Dendritic cell treated with granulocyte-macrophage colony-stimulating factor and Interleukin-4, amounts not matched to agents 40 ng/mL and 50 ng/mL, for 4 days (primary cell): ENCODE results near the gene NFATC2.
A peak's percentile ranks its signal among the peaks of the same experiment; 100 is the strongest.

ENCODE experiments used
- H3K27ac Mint-ChIP-seq: one replicate; pipeline ENCODE4 v1.8.0; 2022; ENCODE audit warnings: mild to moderate bottlenecking, mixed read lengths
- H3K27me3 Mint-ChIP-seq: one replicate; pipeline ENCODE4 v1.8.0; 2022; ENCODE audit warnings: mild to moderate bottlenecking, mixed read lengths
- H3K36me3 Mint-ChIP-seq: one replicate; pipeline ENCODE4 v1.8.0; 2022; ENCODE audit warnings: low read depth, mixed read lengths
- H3K4me1 Mint-ChIP-seq: one replicate; pipeline ENCODE4 v1.8.0; 2022; ENCODE audit warnings: low read depth, mixed read lengths
- H3K4me3 Mint-ChIP-seq: one replicate; pipeline ENCODE4 v1.8.0; 2022; ENCODE audit warnings: mild to moderate bottlenecking, moderate library complexity, mixed read lengths
- H3K9me3 Mint-ChIP-seq: one replicate; pipeline ENCODE4 v1.8.0; 2022; ENCODE audit warnings: mixed read lengths
- intact Hi-C: fragments of 100-400 bp; cut with micrococcal nuclease; formaldehyde crosslinking; loops from one replicate; pipeline ENCODE4 v1.15.0; 2022

Gene NFATC2

GRCh38 chr20:51400051-51400926 lies 142.2 kb downstream of the NFATC2 start:
- Mint-ChIP-seq H3K9me3 (no peaks in the 10 kb centered on the region), H3K27me3 (no peaks in the 10 kb centered on the region), H3K27ac (peak overlapping the region; percentile 75), H3K4me3 (no peak overlapping the region), H3K4me1 (peaks cover 48% of the 10 kb centered on the region), H3K36me3 (peaks cover 64% of the 10 kb centered on the region)
- intact Hi-C loops: no loop called here

- Mint-ChIP-seq H3K27ac (peak overlapping the region; percentile 75), H3K9me3 (no peaks in the 10 kb centered on the region), H3K4me3 (no peak overlapping the region), H3K36me3 (peaks cover 63% of the 10 kb centered on the region), H3K27me3 (no peaks in the 10 kb centered on the region), H3K4me1 (peaks cover 49% of the 10 kb centered on the region)
- intact Hi-C loops: no loop called here
Measured at GRCh38 chr20:51399006-51399890, 143.3 kb downstream of the NFATC2 start.

GRCh38 chr20:51398552-51398951 lies 144.0 kb downstream of the NFATC2 start:
- Mint-ChIP-seq H3K4me3 (no peak overlapping the region), H3K9me3 (no peaks in the 10 kb centered on the region), H3K36me3 (peaks cover 59% of the 10 kb centered on the region), H3K27me3 (no peaks in the 10 kb centered on the region), H3K4me1 (peaks cover 56% of the 10 kb centered on the region), H3K27ac (no peak overlapping the region)
- intact Hi-C loops: no loop called here

- Mint-ChIP-seq H3K36me3 (peaks cover 57% of the 10 kb centered on the region), H3K27me3 (no peaks in the 10 kb centered on the region), H3K4me3 (no peak overlapping the region), H3K27ac (no peak overlapping the region), H3K9me3 (no peaks in the 10 kb centered on the region), H3K4me1 (peaks cover 56% of the 10 kb centered on the region)
- intact Hi-C loops: no loop called here
Measured at GRCh38 chr20:51398083-51398482, 144.4 kb downstream of the NFATC2 start.

GRCh38 chr20:51397137-51397536 lies 145.4 kb downstream of the NFATC2 start:
- peaks cover 56% of the 10 kb centered on the region for H3K4me1 Mint-ChIP-seq

GRCh38 chr20:51396365-51396909 lies 146.1 kb downstream of the NFATC2 start:
- intact Hi-C loops: no loop called here
- Mint-ChIP-seq H3K9me3 (no peaks in the 10 kb centered on the region), H3K27ac (no peak overlapping the region), H3K4me3 (no peak overlapping the region), H3K27me3 (peaks cover 1% of the 10 kb centered on the region), H3K36me3 (peaks cover 59% of the 10 kb centered on the region), H3K4me1 (peaks cover 50% of the 10 kb centered on the region)

More at GRCh38 chr20:51397137-51397536, 145.4 kb downstream of the NFATC2 start:
- Mint-ChIP-seq H3K27ac (no peak overlapping the region), H3K9me3 (no peaks in the 10 kb centered on the region), H3K27me3 (peaks cover 1% of the 10 kb centered on the region), H3K4me3 (no peak overlapping the region), H3K36me3 (peaks cover 59% of the 10 kb centered on the region)
- intact Hi-C loops: no loop called here

GRCh38 chr20:51394706-51395105 lies 147.8 kb downstream of the NFATC2 start:
- Mint-ChIP-seq H3K9me3 (no peaks in the 10 kb centered on the region), H3K4me1 (peaks cover 38% of the 10 kb centered on the region), H3K36me3 (peaks cover 62% of the 10 kb centered on the region), H3K4me3 (no peak overlapping the region), H3K27ac (peak overlapping the region; percentile 15), H3K27me3 (peaks cover 1% of the 10 kb centered on the region)
- intact Hi-C loops: no loop called here

- intact Hi-C loops: no loop called here
- Mint-ChIP-seq H3K27me3 (peaks cover 1% of the 10 kb centered on the region), H3K36me3 (peaks cover 59% of the 10 kb centered on the region), H3K9me3 (no peaks in the 10 kb centered on the region), H3K4me1 (peaks cover 41% of the 10 kb centered on the region), H3K27ac (no peak overlapping the region), H3K4me3 (no peak overlapping the region)
Measured at GRCh38 chr20:51393571-51393970, 148.9 kb downstream of the NFATC2 start.

GRCh38 chr20:51392614-51393186 lies 149.8 kb downstream of the NFATC2 start:
- H3K4me1 Mint-ChIP-seq: peaks cover 41% of the 10 kb centered on the region
- no peak overlapping the region for H3K4me3 Mint-ChIP-seq
- intact Hi-C loops: no loop called here
- peaks cover 1% of the 10 kb centered on the region for H3K27me3 Mint-ChIP-seq
- peaks cover 50% of the 10 kb centered on the region for H3K36me3 Mint-ChIP-seq
- H3K9me3 Mint-ChIP-seq: no peaks in the 10 kb centered on the region
- H3K27ac Mint-ChIP-seq: no peak overlapping the region

- H3K4me1 Mint-ChIP-seq: peaks cover 41% of the 10 kb centered on the region
- H3K9me3 Mint-ChIP-seq: no peaks in the 10 kb centered on the region
- peaks cover 42% of the 10 kb centered on the region for H3K36me3 Mint-ChIP-seq
- H3K4me3 Mint-ChIP-seq: no peak overlapping the region
- peaks cover 1% of the 10 kb centered on the region for H3K27me3 Mint-ChIP-seq
- H3K27ac Mint-ChIP-seq: no peak overlapping the region
- intact Hi-C loops: no loop called here
Measured at GRCh38 chr20:51391926-51392325, 150.6 kb downstream of the NFATC2 start.

- Mint-ChIP-seq H3K4me1 (peaks cover 38% of the 10 kb centered on the region), H3K27ac (no peak overlapping the region), H3K4me3 (no peak overlapping the region), H3K27me3 (peaks cover 1% of the 10 kb centered on the region), H3K36me3 (peaks cover 31% of the 10 kb centered on the region), H3K9me3 (no peaks in the 10 kb centered on the region)
- intact Hi-C loops: no loop called here
Measured at GRCh38 chr20:51389543-51390264, 152.8 kb downstream of the NFATC2 start.

GRCh38 chr20:51388756-51389542 lies 153.6 kb downstream of the NFATC2 start:
- intact Hi-C loops: no loop called here
- Mint-ChIP-seq H3K36me3 (peaks cover 26% of the 10 kb centered on the region), H3K9me3 (no peaks in the 10 kb centered on the region), H3K4me1 (peaks cover 31% of the 10 kb centered on the region), H3K27ac (no peak overlapping the region), H3K4me3 (no peak overlapping the region), H3K27me3 (peaks cover 1% of the 10 kb centered on the region)
